ENCODE results near the gene LHX4.

The LHX4 gene

GRCh38 chr1:180236698-180237509 lies 6.8 kb downstream of the LHX4 start:
- DNase-seq, result no peak
- in situ Hi-C loops (cut with HindIII; ENCODE audit: low pct_ligation_motif_present, low pct_unique_long_range_greater_than_20kb, low sequenced_read_pairs), result no loop called here

- in situ Hi-C loops (cut with HindIII; ENCODE audit: low pct_ligation_motif_present, low pct_unique_long_range_greater_than_20kb, low sequenced_read_pairs), result no loop called here
- DNase-seq, result no peak
Measured at GRCh38 chr1:180237869-180238476, 7.9 kb downstream of the LHX4 start.

GRCh38 chr1:180238675-180239074 lies 8.6 kb downstream of the LHX4 start:
- in situ Hi-C loops (cut with HindIII; ENCODE audit: low pct_ligation_motif_present, low pct_unique_long_range_greater_than_20kb, low sequenced_read_pairs), result no loop called here
- no peak for DNase-seq

GRCh38 chr1:180239145-180240096 lies 9.4 kb downstream of the LHX4 start:
- DNase-seq, result no peak
- in situ Hi-C loops (cut with HindIII; ENCODE audit: low pct_ligation_motif_present, low pct_unique_long_range_greater_than_20kb, low sequenced_read_pairs), result no loop called here

- in situ Hi-C loops (cut with HindIII; ENCODE audit: low pct_ligation_motif_present, low pct_unique_long_range_greater_than_20kb, low sequenced_read_pairs), result no loop called here
- no peak for DNase-seq
Measured at GRCh38 chr1:180241716-180242544, 11.9 kb downstream of the LHX4 start.

GRCh38 chr1:180243517-180244221 lies 13.6 kb downstream of the LHX4 start:
- no peak for DNase-seq
- in situ Hi-C loops (cut with HindIII; ENCODE audit: low pct_ligation_motif_present, low pct_unique_long_range_greater_than_20kb, low sequenced_read_pairs), result no loop called here

GRCh38 chr1:180244840-180245239 lies 14.8 kb downstream of the LHX4 start:
- in situ Hi-C loops (cut with HindIII; ENCODE audit: low pct_ligation_motif_present, low pct_unique_long_range_greater_than_20kb, low sequenced_read_pairs), result no loop called here
- DNase-seq, result no peak

- no peak for DNase-seq
- in situ Hi-C loops (cut with HindIII; ENCODE audit: low pct_ligation_motif_present, low pct_unique_long_range_greater_than_20kb, low sequenced_read_pairs), result no loop called here
Measured at GRCh38 chr1:180246579-180246978, 16.5 kb downstream of the LHX4 start.

- in situ Hi-C loops (cut with HindIII; ENCODE audit: low pct_ligation_motif_present, low pct_unique_long_range_greater_than_20kb, low sequenced_read_pairs), result no loop called here
- no peak for DNase-seq
Measured at GRCh38 chr1:180247061-180247460, 17.0 kb downstream of the LHX4 start.

GRCh38 chr1:180247580-180247979 lies 17.5 kb downstream of the LHX4 start:
- DNase-seq, result no peak
- in situ Hi-C loops (cut with HindIII; ENCODE audit: low pct_ligation_motif_present, low pct_unique_long_range_greater_than_20kb, low sequenced_read_pairs), result no loop called here

- no peak for DNase-seq
- in situ Hi-C loops (cut with HindIII; ENCODE audit: low pct_ligation_motif_present, low pct_unique_long_range_greater_than_20kb, low sequenced_read_pairs), result no loop called here
Measured at GRCh38 chr1:180248176-180248575, 18.1 kb downstream of the LHX4 start.

- in situ Hi-C loops (cut with HindIII; ENCODE audit: low pct_ligation_motif_present, low pct_unique_long_range_greater_than_20kb, low sequenced_read_pairs), result no loop called here
- DNase-seq, result no peak
Measured at GRCh38 chr1:180248731-180249681, 18.9 kb downstream of the LHX4 start.

GRCh38 chr1:180249725-180250498 lies 19.8 kb downstream of the LHX4 start:
- DNase-seq, result no peak
- in situ Hi-C loops (cut with HindIII; ENCODE audit: low pct_ligation_motif_present, low pct_unique_long_range_greater_than_20kb, low sequenced_read_pairs), result no loop called here

GRCh38 chr1:180250499-180250770 lies 20.4 kb downstream of the LHX4 start:
- in situ Hi-C loops (cut with HindIII; ENCODE audit: low pct_ligation_motif_present, low pct_unique_long_range_greater_than_20kb, low sequenced_read_pairs), result no loop called here

GRCh38 chr1:180250883-180251509 lies 20.9 kb downstream of the LHX4 start:
- in situ Hi-C loops (cut with HindIII; ENCODE audit: low pct_ligation_motif_present, low pct_unique_long_range_greater_than_20kb, low sequenced_read_pairs), result no loop called here
- DNase-seq, result no peak

More at GRCh38 chr1:180250499-180250770, 20.4 kb downstream of the LHX4 start:
- DNase-seq, result no peak

Data from ACHN (cell line).